GM12801 (cell line): ENCODE results near the gene SCNN1B.

Experiments used
- CTCF ChIP-seq: IDR thresholded peaks from one replicate; pipeline ENCODE4 v1.5.1; 2011; ENCODE audit warnings: control low read depth; ENCODE audit not compliant: insufficient read length; ENCODE audit errors: extremely low read depth

SCNN1B gene

DNA sequence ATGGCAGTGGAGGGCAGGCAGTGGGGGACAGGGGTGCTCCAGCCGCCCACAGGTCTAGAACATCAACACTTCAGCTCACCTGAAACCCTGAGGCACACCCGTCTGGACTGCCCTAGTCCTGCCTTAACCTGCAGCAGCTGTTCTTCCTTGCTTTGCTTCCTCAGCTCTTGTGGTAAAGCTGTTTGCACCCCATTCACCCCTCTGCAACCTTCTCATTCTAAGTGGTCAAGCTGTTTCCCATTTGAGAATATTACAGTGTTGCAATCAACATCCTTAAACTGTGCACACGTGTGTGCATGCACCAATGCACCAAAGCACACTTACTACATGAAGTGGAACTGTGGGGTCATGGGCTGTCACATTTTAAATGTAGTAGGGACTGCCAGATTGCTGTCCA, 32.4 kb downstream of the SCNN1B start:
- TF ChIP-seq CTCF: no peak

GRCh38 chr16:23334950-23335349, 32.8 kb downstream of the SCNN1B start:
- TF ChIP-seq CTCF: no peak

DNA sequence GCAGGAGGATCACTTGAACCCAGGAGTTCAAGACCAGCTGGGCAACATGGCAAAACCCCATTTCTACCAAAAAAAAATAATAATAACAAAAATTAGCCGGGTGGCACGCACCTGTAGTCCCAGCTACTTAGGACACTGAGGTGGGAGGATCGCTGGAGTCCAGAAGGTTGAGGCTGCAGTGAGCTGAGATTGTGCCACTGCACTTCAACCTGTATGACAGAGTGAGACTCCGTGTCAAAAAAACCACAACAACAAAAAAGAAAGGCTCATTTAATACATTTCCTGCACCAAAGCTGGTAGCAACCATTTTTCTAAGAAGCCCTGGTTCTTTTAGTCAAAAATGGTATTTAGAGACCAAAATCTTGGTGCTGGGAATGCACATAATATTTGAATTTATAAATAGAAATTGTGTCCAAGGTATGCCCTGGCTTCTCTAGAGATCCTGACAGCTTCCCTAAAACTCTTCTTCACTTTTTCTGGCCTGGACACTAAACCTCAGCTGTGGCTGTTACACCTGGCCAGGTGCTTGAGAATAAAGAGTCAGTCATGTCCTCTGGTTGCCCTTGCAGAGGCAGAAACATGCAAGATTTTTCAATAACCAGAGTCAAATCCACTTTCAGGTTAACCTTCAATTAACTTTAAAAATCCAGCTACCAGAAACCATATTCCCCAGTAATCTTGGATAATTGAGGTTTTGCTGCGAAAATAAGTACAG, 35.9 kb downstream of the SCNN1B start:
- TF ChIP-seq CTCF: no peak

GRCh38 chr16:23339787-23340186, 37.7 kb downstream of the SCNN1B start:
- no peak for TF ChIP-seq CTCF

DNA sequence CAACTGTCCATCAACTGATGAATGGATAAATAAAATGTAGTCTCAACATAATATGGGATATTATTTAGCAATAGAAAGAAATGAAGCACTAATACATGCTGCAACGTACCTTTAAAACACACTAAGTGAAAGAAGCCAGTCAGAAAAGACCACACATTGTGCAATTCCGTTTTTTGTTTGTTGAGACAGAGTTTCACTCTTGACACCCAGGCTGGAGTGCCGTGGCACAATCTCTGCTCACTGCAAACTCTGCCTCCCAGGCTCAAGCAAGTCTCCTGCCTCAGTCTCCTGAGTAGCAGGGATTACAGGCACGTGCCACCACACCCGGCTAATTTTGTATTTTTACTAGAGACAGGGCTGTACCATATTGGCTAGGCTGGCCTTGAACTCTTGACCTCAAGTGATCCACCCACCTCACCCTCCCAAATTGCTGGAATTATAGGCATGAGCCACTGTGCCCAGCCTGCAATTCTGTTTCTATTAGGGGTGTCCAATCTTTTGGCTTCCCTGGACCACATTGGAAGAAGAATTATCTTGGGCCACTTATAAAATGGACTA, 40.1 kb downstream of the SCNN1B start:
- no peak for TF ChIP-seq CTCF

- TF ChIP-seq CTCF: no peak
These were observed 41.8 kb downstream of the SCNN1B start for GRCh38 chr16:23343643-23344612.

- no peak for TF ChIP-seq CTCF
These were observed 43.1 kb downstream of the SCNN1B start for GRCh38 chr16:23345237-23345636.
